ENCODE results near the gene CABLES2.
A peak's percentile ranks its signal among the peaks of the same experiment; 100 is the strongest.

Gene CABLES2

GRCh38 chr20:62368976-62369814 is 37.9 kb downstream of the CABLES2 start:
- DNase-seq = peak; percentile 49

DNA sequence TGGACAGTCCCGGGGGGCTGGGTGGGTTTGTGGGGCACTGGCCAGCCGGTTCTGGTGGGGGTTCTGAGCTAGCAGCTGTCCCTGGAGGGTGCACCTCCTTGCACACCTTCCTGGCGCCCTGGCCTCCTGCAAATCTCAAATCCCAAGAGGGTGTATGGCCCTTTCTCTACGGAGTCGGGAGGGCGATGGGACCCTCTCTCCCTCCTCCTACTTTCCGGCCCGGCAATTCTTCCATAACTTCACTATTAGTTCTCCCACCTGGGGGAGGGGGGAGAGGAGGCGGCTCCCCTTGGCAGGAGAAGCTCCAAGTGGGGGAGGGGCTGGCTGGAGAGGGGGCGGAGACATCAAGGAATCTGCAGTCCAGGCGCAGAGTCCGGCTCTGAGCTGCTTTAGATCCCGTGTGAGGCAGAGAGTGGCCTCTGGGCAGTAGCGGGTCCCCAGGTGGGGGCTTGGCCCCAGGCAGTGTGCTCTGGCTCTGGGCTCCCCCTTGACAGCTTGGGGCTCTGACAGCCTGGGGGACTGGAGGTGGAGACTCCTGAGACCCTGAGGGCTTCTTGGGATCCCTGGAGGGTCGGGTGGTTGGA is 38.6 kb downstream of the CABLES2 start:
- DNase-seq = peak; percentile 27

- DNase-seq = no peak
Observed at GRCh38 chr20:62367633-62368391, 39.3 kb downstream of the CABLES2 start.

- DNase-seq = peak; percentile 9
Observed at GRCh38 chr20:62367136-62367632, 39.9 kb downstream of the CABLES2 start, which contains the start of gene LAMA5. LAMA5 (minus strand) TSS chr20:62367312; CDS start chr20:62367245, 67 bp downstream.

- no peak for DNase-seq
Observed at GRCh38 chr20:62366370-62367135, 40.5 kb downstream of the CABLES2 start.

DNA sequence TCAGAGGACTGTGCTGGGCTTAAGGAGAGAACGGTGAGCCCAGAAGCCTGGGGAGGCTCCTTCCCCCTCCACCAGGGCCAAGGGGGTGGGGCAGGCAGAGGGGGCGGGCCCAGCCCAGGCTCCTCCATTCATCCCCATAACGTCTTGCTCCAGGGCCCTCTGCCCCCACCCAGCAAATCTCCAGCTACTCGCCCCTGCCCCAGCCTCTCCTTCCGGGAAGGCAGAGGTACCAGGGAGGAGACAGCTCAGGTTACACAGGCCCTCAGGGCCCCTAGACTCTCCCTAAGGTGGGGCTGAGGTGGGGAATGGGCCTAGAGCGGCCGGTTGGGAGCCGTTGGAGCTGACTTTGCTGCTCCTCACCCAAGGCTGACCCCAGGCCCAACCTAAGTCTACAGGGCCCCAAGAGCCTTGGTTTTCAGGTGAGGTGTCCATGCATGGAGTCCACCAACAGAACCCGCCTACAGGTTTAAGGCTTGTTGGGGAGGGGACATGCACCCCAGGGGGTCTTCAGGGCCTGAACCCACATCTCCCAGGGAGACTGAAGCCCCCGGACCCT is 41.2 kb downstream of the CABLES2 start:
- DNase-seq = no peak

DNA sequence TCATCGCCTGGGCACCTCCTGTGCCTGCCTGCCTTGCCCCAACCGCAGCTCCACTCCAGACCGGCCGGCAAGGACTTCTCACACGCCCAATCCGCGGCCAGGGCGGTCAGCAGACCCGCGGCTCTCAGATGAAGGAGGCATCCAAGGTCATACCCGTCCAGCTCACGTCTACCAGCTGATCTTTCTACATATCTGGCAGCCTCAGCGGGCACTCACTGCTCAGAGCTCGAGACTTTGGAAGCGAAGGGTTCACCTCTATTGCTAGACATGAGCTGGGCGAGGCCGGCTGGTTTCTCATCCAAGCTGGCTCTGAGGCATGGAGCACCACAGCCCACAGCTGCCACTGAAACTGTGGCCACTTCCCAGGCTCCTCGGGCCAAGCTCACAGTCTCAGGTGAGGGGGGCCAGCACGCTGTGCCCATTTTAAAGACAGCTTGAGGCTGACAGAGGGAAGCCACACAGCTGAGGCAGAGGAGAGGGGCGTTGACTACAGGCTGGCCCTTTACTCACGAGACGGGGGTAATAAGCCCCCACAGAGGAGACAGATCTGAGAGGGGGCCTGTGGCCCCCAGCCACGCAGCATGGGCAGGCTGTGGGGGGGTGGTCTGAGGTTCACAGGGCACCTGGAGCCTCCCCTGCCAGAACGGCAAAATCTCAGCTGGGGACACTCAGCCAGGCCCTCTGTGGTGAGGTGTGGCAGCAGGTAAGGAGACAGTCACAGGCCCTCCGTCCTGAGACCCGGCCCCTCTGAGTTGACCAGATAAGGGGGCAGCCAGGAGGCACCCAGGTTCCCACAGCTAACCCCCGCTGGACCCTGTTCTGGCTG is 42.0 kb downstream of the CABLES2 start:
- DNase-seq = no peak

DNA sequence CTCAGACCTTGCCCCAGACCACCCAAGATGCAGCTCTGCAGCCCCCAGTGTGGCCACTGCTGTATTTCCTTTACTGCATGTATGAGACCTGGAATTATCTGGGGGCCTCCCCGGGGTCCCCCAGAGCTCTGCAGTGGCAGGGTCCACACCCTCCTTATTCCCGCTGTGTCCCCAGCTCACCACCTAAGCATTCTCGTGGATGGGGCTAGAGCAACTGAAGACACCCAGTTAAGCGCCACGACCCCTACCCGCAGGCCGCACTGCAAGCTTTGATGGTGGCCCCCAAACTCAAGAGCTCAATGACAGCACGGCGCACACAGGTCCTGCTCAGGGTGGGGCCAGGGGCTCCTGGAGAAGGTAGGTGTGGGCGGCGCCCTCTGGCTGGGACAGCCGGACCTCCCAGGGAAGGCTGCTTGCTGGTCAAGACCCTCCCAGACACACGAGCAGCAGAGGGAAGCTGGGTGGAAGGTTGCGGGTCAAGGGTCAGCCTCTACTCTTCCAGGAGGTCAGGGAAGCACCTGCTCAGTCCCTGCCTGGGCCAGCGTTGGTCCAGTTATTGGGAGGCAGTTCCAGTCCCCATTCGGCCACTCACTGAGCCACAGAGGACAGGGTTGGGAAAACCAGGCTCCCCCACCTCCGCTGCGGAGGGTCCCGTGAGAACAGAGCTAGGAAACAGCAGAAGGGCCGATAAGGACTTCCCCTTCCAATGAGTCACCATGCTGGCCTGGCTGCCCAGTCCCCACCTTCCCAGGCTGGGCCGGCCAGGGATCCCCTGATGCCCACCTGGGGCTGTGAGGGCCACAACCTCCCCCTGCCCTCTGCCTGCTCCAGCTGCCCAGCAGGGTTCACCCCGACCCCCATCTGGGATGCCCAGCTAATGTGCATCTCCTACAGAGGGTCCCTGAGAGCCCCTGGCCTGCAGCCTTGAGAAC is 42.9 kb downstream of the CABLES2 start:
- no peak for DNase-seq

DNA sequence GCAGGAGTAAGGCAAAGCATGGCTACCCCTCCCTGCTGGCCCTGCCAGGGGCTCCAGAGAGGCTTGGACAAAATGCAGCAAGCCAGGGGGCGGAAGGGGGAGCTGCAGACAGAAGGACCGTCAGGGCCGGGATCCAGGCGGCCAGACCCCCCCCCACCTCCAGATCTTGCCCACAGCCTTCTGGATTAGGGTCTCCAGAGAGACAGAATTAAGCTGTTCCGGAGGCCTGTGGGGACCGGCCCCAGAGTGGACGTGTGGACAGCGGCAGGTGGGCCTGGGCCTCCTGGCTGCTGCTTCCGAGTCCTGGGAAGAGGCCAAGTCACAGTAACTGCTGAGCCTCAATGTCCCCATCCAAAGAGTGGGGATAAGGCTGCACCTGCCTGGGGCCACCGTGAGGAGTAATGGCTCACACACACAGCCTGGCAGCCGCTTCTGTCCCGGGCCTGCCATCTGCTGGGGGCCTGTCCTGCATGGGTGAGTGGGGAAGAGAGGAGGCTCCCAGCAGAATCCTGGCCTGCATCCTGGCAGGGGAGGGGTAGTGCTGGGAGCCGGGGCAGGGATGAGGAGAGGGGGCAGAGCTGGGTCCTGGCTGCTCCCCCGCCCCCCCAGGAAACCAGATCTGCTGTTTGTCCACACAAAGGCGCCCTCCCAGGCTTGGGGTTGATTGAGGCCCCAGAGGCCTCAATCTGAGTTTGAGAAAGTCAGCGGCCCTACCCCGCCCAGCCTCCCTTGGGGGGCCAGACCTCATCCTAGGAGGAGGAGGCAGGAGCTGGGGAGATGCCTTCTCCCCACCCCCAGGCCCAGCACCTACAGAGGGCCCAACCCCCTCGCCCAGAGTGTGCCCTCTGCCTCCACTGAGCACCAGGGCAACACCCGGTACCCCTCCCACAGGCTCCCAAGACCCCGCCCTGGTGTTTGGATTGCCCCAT is 43.8 kb downstream of the CABLES2 start:
- no peak for DNase-seq

DNA sequence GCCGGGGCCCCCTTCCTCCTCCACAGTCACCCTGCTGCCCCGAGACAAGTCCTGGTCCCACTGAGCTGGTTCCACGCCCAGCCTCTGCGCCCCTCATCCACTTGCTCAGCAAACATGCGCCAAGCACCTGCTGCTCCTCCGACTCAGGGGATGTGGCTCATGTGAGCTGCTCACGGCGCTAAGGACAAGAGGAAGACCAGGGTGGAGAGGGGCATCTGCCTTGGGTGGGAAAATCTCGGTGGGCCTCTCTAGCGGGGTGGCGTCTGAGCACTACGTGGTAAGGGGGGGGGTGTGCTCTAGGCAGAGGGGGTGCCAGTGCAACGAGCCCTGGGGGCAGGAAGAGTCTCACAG is 44.5 kb downstream of the CABLES2 start:
- DNase-seq = no peak

DNA sequence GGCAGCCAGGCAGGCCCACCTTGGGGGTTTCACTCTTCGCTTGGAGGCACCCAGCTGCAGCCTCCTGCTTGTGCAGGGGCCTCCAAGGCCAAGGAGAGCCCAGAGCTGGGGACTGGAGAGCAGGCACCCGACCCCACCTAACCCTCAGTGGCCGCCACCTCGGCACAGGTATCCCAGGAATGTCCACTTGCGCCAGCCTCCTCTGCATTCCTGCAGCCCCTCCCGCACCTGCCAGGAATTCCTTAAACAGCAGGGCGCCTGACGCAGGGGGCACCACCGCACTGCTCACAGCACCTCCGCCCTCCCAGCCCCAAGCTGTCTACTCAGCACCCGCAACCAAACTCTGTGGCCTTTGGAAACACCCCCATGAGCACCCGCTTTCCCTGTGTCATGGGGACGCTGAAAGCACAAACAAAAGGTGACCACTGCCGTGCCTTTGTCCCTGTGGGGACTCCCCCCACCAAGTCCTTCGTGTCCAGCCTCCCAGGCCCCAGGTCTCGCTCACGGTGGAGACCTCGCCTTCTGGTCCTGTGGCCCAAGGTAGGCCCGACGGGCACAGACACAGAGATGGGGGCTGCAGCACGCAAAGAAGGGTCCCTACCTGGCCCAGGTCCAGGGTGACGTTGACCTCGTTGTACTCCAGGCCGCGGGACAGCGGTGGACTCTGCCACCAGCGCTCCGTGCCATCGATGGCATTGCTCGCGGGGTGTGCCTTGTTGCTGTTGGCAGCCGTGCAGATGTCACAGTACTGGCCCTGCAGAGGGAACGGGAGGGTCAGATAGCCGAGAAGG is 45.1 kb downstream of the CABLES2 start:
- DNase-seq = no peak

DNA sequence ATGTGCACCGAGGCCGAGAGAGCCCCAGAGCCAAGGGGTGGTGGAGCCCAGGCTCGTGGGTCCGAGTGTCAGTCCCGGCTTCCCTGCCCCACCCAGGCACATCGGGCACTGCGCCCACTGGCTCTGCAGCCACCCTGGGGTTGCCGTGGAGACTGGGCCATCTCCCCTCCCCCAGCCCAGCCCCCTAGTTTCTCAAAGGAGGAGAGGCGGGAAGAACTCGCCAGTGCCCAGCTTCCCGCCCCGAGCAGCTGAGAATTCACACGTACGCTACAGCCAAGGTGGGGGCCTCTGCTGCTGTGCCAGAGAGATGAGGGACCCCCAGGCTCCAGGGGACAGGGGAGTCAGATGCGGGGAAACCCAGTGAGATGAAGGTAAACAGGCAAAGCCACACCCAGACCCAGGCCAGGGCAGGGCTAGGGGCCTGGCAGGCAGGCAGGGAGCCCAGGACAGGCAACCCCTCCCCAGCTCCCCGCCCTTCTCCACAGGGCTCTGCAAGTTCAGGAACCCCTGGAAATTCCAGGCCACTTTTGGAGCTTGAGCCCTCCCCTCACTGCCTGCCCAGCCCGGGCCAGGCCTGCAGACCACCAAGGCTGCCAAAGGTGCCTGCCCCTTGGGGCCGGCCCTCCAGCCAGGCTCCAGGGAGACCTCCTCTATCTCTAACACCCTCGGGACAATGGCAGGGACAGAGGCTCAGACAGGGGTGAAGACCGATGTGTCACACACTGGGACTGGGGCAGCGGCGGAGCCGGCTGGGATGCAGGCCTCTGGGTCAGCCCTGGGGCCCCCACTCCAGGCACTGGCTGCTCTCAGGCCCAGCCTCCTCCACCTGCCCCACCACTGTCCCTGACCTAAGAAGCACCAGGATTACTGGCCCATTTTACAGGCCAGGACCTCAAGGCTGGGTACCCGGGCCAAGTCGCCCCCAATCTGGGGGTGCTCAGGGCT is 46.0 kb downstream of the CABLES2 start:
- DNase-seq = no peak

DNA sequence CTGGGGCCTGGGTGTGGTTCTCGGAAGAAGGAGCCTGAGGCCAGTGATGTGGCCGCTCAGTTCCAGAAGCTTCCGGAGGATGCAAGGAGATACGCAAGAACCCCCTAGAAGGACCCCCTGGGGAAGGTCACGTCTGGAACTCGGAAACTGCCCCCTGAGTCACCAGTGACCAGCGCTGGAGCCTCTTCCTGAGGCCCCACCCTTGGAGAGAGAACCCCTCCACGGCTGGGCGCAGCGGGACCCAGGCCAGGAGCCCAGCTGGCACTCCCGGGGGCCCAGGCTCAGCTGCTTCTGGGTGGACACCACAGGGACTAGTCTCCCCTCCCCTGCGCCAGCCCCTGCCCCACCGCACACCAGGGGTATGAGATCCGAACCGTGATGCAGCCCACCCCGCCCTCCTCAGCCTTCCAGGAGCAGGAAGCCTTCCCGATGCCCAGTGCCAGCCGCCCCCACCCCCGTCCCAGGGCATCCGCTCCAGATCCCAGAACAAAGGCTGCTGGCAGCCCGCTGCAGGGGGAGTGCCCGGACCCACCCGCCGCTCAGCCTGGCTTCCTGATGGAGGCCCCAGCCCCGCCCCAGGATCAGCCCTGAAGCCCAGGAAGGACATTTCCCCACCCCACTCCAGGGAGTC is 47.5 kb downstream of the CABLES2 start:
- peak; percentile 17 for DNase-seq

- no peak for DNase-seq
Observed at GRCh38 chr20:62359043-62359490, 48.0 kb downstream of the CABLES2 start.

DNA sequence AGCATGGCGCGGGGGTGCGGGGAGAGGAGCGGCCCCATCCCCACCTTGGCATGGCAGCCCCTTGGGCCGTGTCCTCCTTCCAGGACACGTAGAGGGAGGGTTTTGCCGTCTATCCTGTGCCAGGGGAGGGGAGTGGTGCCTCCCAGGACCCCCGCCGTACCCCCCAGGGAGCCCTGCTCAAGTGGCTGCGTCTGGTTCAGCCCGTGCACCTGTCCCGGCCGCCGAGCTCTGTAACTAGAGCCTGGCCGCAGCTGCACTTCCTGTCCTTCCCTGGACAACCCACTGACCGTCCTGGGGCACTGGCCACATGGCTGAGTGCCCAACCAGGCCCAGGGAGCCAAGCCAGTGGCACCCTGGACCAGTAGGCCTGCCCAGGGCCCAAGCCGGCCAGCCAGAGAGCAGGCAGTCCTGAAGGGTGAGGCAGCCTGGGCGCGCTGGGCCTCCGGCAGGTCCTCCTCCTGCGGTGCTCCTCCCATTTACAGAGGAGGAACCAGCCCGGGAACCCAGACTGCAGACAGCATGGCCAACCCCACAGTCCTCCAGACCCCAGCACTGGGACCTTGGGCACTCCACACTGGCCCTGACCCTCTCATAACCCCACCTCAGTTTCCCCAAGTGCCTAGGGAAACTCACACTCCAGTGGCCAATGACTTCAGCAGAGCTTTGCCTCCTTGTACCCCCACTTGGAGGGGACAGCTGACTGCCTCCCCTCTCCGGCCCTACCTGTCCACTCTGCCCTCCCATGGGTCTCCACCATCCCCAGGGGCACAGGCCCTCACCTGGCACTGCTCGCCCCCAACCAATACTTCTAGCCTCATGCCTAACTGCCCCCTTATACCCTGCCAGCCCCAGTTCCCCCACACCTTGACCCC is 48.7 kb downstream of the CABLES2 start:
- DNase-seq = no peak

GRCh38 chr20:62357681-62358080 is 49.4 kb downstream of the CABLES2 start:
- no peak for DNase-seq

All from T1000 (cell line).